ENCODE measurements around the gene PKN3.
"Not testable (repeated sequence)": the region's sequence is repeated elsewhere in the genome, so short reads cannot be mapped to it uniquely, and the experiment has no call there.

PKN3 gene

GRCh38 chr9:128689820-128690683 lies 12.3 kb upstream of the PKN3 start:
- Histone ChIP-seq H3K4me3 (ENCODE audit: severe bottlenecking) (peak overlapping the region; percentile 93), H3K27ac (ENCODE audit: poor library complexity, severe bottlenecking) (peak overlapping the region; percentile 92), H3K9me3 (ENCODE audit: severe bottlenecking) (no peaks in the 10 kb centered on the region), H3K36me3 (ENCODE audit: low read depth) (peaks cover 45% of the 10 kb centered on the region), H3K27me3 (ENCODE audit: insufficient read depth, poor library complexity, severe bottlenecking) (no peaks in the 10 kb centered on the region), H3K4me1 (ENCODE audit: insufficient read depth, poor library complexity, severe bottlenecking) (peaks cover 21% of the 10 kb centered on the region)
- DNase-seq (ENCODE audit: low spot score) (no peak), ATAC-seq (ENCODE audit: low read depth) (no peak)
- TF ChIP-seq CTCF (IDR thresholded peaks at IDR 0.05; ENCODE audit: poor library complexity, severe bottlenecking): no peak

GRCh38 chr9:128690684-128691034 lies 11.6 kb upstream of the PKN3 start:
- ATAC-seq (ENCODE audit: low read depth) (no peak), DNase-seq (ENCODE audit: low spot score) (no peak)
- Histone ChIP-seq H3K27ac (ENCODE audit: poor library complexity, severe bottlenecking) (peak overlapping the region; percentile 92), H3K9me3 (ENCODE audit: severe bottlenecking) (no peaks in the 10 kb centered on the region), H3K4me3 (ENCODE audit: severe bottlenecking) (peak overlapping the region; percentile 93), H3K27me3 (ENCODE audit: insufficient read depth, poor library complexity, severe bottlenecking) (no peaks in the 10 kb centered on the region), H3K4me1 (ENCODE audit: insufficient read depth, poor library complexity, severe bottlenecking) (peaks cover 15% of the 10 kb centered on the region), H3K36me3 (ENCODE audit: low read depth) (peaks cover 51% of the 10 kb centered on the region)
- no peak for TF ChIP-seq CTCF (IDR thresholded peaks at IDR 0.05; ENCODE audit: poor library complexity, severe bottlenecking)

- not testable (repeated sequence) for DNase-seq (ENCODE audit: low spot score); H3K9me3 ChIP-seq (ENCODE audit: severe bottlenecking); H3K27ac ChIP-seq (ENCODE audit: poor library complexity, severe bottlenecking); ATAC-seq (ENCODE audit: low read depth); H3K4me1 ChIP-seq (ENCODE audit: insufficient read depth, poor library complexity, severe bottlenecking); H3K4me3 ChIP-seq (ENCODE audit: severe bottlenecking); H3K27me3 ChIP-seq (ENCODE audit: insufficient read depth, poor library complexity, severe bottlenecking)
- H3K36me3 ChIP-seq (ENCODE audit: low read depth): peaks cover 64% of the 10 kb centered on the region
These were observed 8.6 kb upstream of the PKN3 start for GRCh38 chr9:128693738-128694137.

GRCh38 chr9:128694344-128694743 lies 8.0 kb upstream of the PKN3 start:
- DNase-seq (ENCODE audit: low spot score): no peak
- H3K36me3 ChIP-seq (ENCODE audit: low read depth): peaks cover 64% of the 10 kb centered on the region

More at GRCh38 chr9:128694344-128694743, 8.0 kb upstream of the PKN3 start:
- H3K4me1 ChIP-seq (ENCODE audit: insufficient read depth, poor library complexity, severe bottlenecking): peaks cover 7% of the 10 kb centered on the region
- H3K27ac ChIP-seq (ENCODE audit: poor library complexity, severe bottlenecking): no peak overlapping the region
- no peak for TF ChIP-seq CTCF (IDR thresholded peaks at IDR 0.05; ENCODE audit: poor library complexity, severe bottlenecking)
- ATAC-seq (ENCODE audit: low read depth): no peak
- no peak overlapping the region for H3K4me3 ChIP-seq (ENCODE audit: severe bottlenecking)
- H3K9me3 ChIP-seq (ENCODE audit: severe bottlenecking): no peaks in the 10 kb centered on the region
- H3K27me3 ChIP-seq (ENCODE audit: insufficient read depth, poor library complexity, severe bottlenecking): no peaks in the 10 kb centered on the region
